BJ (cell line): ENCODE results near the gene SPATA20. TPM values are rescaled to one million over a fixed set of nuclear protein-coding genes. Genes with fewer than 3 reads are reported as not detected.

Experiments
- CTCF ChIA-PET: fragments of 350-600 bp; formaldehyde crosslinking; extraction: SDS; loops from one replicate; lab custom pipeline; 2021; ENCODE audit warnings: antibody characterized with exemption, inconsistent platforms; lab: Yijun Ruan, JAX
- POLR2A ChIA-PET: fragments of 300-600 bp; sonication (Branson Sonifier 250); formaldehyde crosslinking; extraction: SDS; loops from one replicate; lab custom pipeline; 2021; ENCODE audit warnings: antibody characterized with exemption; lab: Charles Lee
- DNase-seq: peaks from one replicate; pipeline ENCODE4 v3.0.0-alpha.2; 2011; ENCODE audit warnings: low read depth
- H3K27me3 ChIP-seq: 2 replicates; pipeline ENCODE4 v1.6.0; 2011; ENCODE audit warnings: low read length; ENCODE audit not compliant: control insufficient read depth, insufficient read depth
- H3K36me3 ChIP-seq: 2 replicates; pipeline ENCODE4 v1.5.1; 2011; ENCODE audit warnings: low read length; ENCODE audit not compliant: control insufficient read depth, insufficient read depth
- H3K4me3 ChIP-seq: 2 replicates; pipeline ENCODE4 v1.5.1; 2011; ENCODE audit warnings: low read depth, mild to moderate bottlenecking, control low read depth, low read length
- CTCF ChIP-seq: IDR thresholded peaks from 2 replicates; pipeline ENCODE4 v1.5.1; 2011; ENCODE audit warnings: low read depth, mild to moderate bottlenecking, control low read depth, inconsistent platforms, low read length, moderate library complexity; ENCODE audit not compliant: insufficient read depth
- polyA plus RNA-seq: library from polyadenylated mRNA; depleted of rRNA; stranded (reverse); fragments of >200 nt; gene quantifications from 2 replicates; pipeline ENCODE4 v1.2.3, GENCODE V29; 2011

The SPATA20 gene
- polyA plus RNA-seq, 1 experiment: 46.4 TPM

- TF ChIP-seq CTCF: no peak
- CTCF ChIA-PET: interaction anchor here (1.0 kb wide), 1 partner anchor 110 kb away, joined by 5 read pairs; no protein-coding TSS in a partner anchor
- no peak overlapping the region for H3K4me3 ChIP-seq
- peaks cover 23% of the 10 kb centered on the region for H3K27me3 ChIP-seq
- no peak for DNase-seq
- POLR2A ChIA-PET: no interaction called here
- no peaks in the 10 kb centered on the region for H3K36me3 ChIP-seq
Measured at GRCh38 chr17:50584749-50585148, 37.8 kb downstream of the SPATA20 start.

- no peak for TF ChIP-seq CTCF
- Histone ChIP-seq H3K36me3 (no peaks in the 10 kb centered on the region), H3K27me3 (peaks cover 21% of the 10 kb centered on the region), H3K4me3 (no peak overlapping the region)
- ChIA-PET POLR2A (no interaction called here), CTCF (interaction anchor here (1.0 to 1.4 kb wide), 3 partner anchors 46 to 109 kb away, joined by 3 to 5 read pairs (median 3); no protein-coding TSS in a partner anchor)
- no peak for DNase-seq
Measured at GRCh38 chr17:50585346-50585745, 38.4 kb downstream of the SPATA20 start.

- H3K4me3 ChIP-seq: no peak overlapping the region
- DNase-seq: no peak
- no peaks in the 10 kb centered on the region for H3K36me3 ChIP-seq
- ChIA-PET CTCF (interaction anchor here (1.1 to 1.4 kb wide), 3 partner anchors 15 to 96 kb away, joined by 3 to 5 read pairs (median 3); no protein-coding TSS in a partner anchor), POLR2A (no interaction called here)
- no peak for TF ChIP-seq CTCF
- H3K27me3 ChIP-seq: peaks cover 21% of the 10 kb centered on the region
Measured at GRCh38 chr17:50585891-50586290, 38.9 kb downstream of the SPATA20 start.

- ChIA-PET POLR2A (no interaction called here), CTCF (interaction anchor here (0.7 to 1.4 kb wide), 4 partner anchors 12 to 95 kb away, joined by 3 to 5 read pairs (median 3); no protein-coding TSS in a partner anchor)
Measured at GRCh38 chr17:50586421-50587247, 39.7 kb downstream of the SPATA20 start.

More at GRCh38 chr17:50586421-50587247, 39.7 kb downstream of the SPATA20 start:
- Histone ChIP-seq H3K36me3 (no peaks in the 10 kb centered on the region), H3K4me3 (no peak overlapping the region), H3K27me3 (peaks cover 21% of the 10 kb centered on the region)
- no peak for TF ChIP-seq CTCF
- DNase-seq: no peak
